Measurements from ENCODE around the gene PSD2. TPM values are rescaled to one million over a fixed set of nuclear protein-coding genes. Genes with fewer than 3 reads are reported as not detected.

PSD2 gene
- total RNA-seq, 1 experiment from 2014 or later: not detected

DNA sequence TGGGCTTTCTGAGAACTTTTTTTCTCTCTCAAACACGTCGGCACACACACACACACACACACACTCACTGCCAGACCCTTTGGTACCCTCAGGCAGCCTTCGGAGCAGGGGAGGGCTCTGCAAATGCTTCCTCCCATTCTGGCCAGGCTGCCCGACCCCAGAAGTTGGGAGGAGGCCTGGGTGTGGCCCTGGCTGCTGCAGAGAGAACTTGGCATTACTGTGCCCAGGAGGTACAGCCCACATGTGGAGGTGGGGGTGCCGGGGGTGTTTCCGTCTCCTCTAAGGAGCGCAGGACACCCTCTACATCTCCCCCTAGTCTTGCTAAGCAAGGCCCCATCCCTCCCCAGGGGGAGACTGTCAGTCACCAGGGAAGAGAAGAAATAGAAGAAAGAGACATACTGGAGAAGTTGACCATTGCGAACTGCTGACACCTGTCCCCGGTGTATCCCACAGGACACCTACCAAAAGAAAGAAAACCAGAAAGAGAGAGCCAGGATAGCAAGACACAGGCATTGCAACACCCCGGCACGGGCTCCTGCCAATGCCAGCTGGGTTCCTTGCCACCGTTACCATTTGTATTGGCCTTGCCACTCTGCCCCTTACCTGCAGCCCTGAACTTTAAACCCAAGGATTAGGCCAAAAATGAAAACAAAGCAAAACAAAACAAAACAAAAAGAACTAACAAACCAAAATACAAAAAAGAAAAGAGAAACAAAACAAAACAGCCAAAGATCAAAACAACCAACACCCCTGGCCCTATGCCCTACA lies 69.3 kb downstream of the PSD2 start:
- no peak overlapping the region for H3K27ac ChIP-seq (ENCODE audit: low read length)
- no peaks in the 10 kb centered on the region for H3F3A ChIP-seq (ENCODE audit: low read length, unreplicated experiment)
- CTCF ChIA-PET: no interaction called here
- no peak for DNase-seq
- no peaks in the 10 kb centered on the region for H3K79me2 ChIP-seq (ENCODE audit: low read length)
- H3K4me1 ChIP-seq (ENCODE audit: insufficient read depth, low read length): peaks cover 5% of the 10 kb centered on the region; the same call in 1 of the 2 replicates
- intact Hi-C loops (cut with micrococcal nuclease): loop anchor here (2.0 kb wide), 1 partner anchor 78 kb away; no protein-coding TSS in a partner anchor
- no peak for TF ChIP-seq EZH2 (IDR thresholded peaks at IDR 0.05; ENCODE audit: low read length, unreplicated experiment)
- TF ChIP-seq, protein P1, sequence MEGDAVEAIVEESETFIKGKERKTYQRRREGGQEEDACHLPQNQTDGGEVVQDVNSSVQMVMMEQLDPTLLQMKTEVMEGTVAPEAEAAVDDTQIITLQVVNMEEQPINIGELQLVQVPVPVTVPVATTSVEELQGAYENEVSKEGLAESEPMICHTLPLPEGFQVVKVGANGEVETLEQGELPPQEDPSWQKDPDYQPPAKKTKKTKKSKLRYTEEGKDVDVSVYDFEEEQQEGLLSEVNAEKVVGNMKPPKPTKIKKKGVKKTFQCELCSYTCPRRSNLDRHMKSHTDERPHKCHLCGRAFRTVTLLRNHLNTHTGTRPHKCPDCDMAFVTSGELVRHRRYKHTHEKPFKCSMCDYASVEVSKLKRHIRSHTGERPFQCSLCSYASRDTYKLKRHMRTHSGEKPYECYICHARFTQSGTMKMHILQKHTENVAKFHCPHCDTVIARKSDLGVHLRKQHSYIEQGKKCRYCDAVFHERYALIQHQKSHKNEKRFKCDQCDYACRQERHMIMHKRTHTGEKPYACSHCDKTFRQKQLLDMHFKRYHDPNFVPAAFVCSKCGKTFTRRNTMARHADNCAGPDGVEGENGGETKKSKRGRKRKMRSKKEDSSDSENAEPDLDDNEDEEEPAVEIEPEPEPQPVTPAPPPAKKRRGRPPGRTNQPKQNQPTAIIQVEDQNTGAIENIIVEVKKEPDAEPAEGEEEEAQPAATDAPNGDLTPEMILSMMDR (conservative IDR thresholded peaks at IDR 0.05; ENCODE audit: low read depth, low read length): no peak
- TF ChIP-seq EZH2phosphoT487 (IDR thresholded peaks at IDR 0.05; ENCODE audit: borderline replicate concordance, low read length): no peak
- H3K4me2 ChIP-seq (ENCODE audit: low read length): no peak overlapping the region
- no peaks in the 10 kb centered on the region for H3K36me3 ChIP-seq (ENCODE audit: low read depth, low read length)
- no peaks in the 10 kb centered on the region for H3K27me3 ChIP-seq (ENCODE audit: low read length)
- H3K4me3 ChIP-seq (ENCODE audit: low read length): no peak overlapping the region
- H3K9ac ChIP-seq (ENCODE audit: low read length): no peak overlapping the region
- no peak for ATAC-seq
- no peaks in the 10 kb centered on the region for H4K20me1 ChIP-seq (ENCODE audit: low read length)
- POLR2A ChIA-PET (ENCODE audit: unreplicated experiment): no interaction called here
- no peaks in the 10 kb centered on the region for H3K9me3 ChIP-seq (ENCODE audit: low read length)
- no TSS peak for BruUV-seq (replicated peaks)
- no peaks in the 10 kb centered on the region for H3K9me2 ChIP-seq (replicated peaks; ENCODE audit: low read length)
- peak overlapping the region; percentile 11; the same call in 1 of the 2 replicates for H2AFZ ChIP-seq (ENCODE audit: low read length)

DNA sequence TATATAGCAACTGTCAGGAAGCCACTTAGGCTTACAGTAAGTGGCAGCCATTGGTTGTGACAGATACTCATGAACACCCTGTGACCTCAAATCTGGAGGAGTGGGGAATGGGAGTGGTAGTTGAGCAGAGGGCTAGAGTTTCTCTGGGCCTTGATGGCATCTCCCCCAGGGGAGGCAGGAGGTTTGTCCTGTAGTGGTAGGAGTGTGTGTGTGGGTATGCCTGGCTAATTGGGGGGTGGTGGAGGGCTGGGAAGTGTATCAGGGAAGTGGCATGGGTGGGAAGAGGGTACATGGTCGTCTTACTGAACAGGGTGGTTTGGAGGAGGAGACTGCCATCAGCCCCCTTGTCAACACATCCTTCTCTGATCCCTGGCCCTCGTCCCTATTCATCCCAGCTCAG lies 71.5 kb downstream of the PSD2 start:
- ChIA-PET POLR2A (ENCODE audit: unreplicated experiment) (interaction anchor here (0.6 kb wide), 1 partner anchor 17 kb away, joined by 6 read pairs; no protein-coding TSS in a partner anchor), CTCF (no interaction called here)
- Histone ChIP-seq H3K79me2 (ENCODE audit: low read length) (no peaks in the 10 kb centered on the region), H3K9me2 (replicated peaks; ENCODE audit: low read length) (no peaks in the 10 kb centered on the region), H3F3A (ENCODE audit: low read length, unreplicated experiment) (no peaks in the 10 kb centered on the region), H3K4me1 (ENCODE audit: insufficient read depth, low read length) (peaks cover 5% of the 10 kb centered on the region; the same call in 1 of the 2 replicates), H3K27me3 (ENCODE audit: low read length) (no peaks in the 10 kb centered on the region), H3K9me3 (ENCODE audit: low read length) (no peaks in the 10 kb centered on the region), H3K4me2 (ENCODE audit: low read length) (no peak overlapping the region), H3K4me3 (ENCODE audit: low read length) (no peak overlapping the region), H3K9ac (ENCODE audit: low read length) (no peak overlapping the region), H3K36me3 (ENCODE audit: low read depth, low read length) (no peaks in the 10 kb centered on the region), H2AFZ (ENCODE audit: low read length) (no peak overlapping the region), H4K20me1 (ENCODE audit: low read length) (no peaks in the 10 kb centered on the region), H3K27ac (ENCODE audit: low read length) (no peak overlapping the region)
- DNase-seq (no peak), ATAC-seq (no peak)
- intact Hi-C loops (cut with micrococcal nuclease): no loop called here
- BruUV-seq (replicated peaks): no TSS peak
- TF ChIP-seq EZH2phosphoT487 (IDR thresholded peaks at IDR 0.05; ENCODE audit: borderline replicate concordance, low read length) (no peak), EZH2 (IDR thresholded peaks at IDR 0.05; ENCODE audit: low read length, unreplicated experiment) (no peak)
- TF ChIP-seq, protein P1 (conservative IDR thresholded peaks at IDR 0.05; ENCODE audit: low read depth, low read length): no peak

DNA sequence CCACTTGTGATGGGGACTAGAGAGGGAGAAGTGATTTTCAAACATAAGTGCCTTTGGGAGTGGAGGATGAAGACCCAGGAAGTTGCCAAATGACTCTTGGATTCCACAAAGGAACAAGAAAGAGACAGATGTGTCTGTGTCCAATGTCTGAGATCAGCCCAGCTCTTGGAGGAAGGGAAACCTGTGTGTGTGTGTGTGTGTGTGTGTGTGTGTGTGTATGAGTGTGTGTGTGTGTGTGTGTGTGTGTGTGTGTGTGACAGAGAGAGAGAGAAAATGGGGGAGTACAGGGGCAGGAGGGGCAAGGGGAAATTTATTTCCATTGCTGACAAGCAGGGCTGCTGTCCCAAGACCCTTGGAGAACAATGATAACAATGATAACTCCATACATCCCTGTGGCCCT lies 72.0 kb downstream of the PSD2 start:
- H3K36me3 ChIP-seq (ENCODE audit: low read depth, low read length): no peaks in the 10 kb centered on the region
- H3F3A ChIP-seq (ENCODE audit: low read length, unreplicated experiment): no peaks in the 10 kb centered on the region
- no TSS peak for BruUV-seq (replicated peaks)
- peaks cover 5% of the 10 kb centered on the region; the same call in 1 of the 2 replicates for H3K4me1 ChIP-seq (ENCODE audit: insufficient read depth, low read length)
- H3K9me2 ChIP-seq (replicated peaks; ENCODE audit: low read length): no peaks in the 10 kb centered on the region
- H3K79me2 ChIP-seq (ENCODE audit: low read length): no peaks in the 10 kb centered on the region
- no peaks in the 10 kb centered on the region for H3K9me3 ChIP-seq (ENCODE audit: low read length)
- POLR2A ChIA-PET (ENCODE audit: unreplicated experiment): interaction anchor here (0.6 kb wide), 1 partner anchor 17 kb away, joined by 6 read pairs; no protein-coding TSS in a partner anchor
- intact Hi-C loops (cut with micrococcal nuclease): no loop called here
- no peak overlapping the region for H3K4me2 ChIP-seq (ENCODE audit: low read length)
- no peak overlapping the region for H3K4me3 ChIP-seq (ENCODE audit: low read length)
- DNase-seq (no peak), ATAC-seq (no peak)
- no peak overlapping the region for H3K27ac ChIP-seq (ENCODE audit: low read length)
- H2AFZ ChIP-seq (ENCODE audit: low read length): no peak overlapping the region
- H4K20me1 ChIP-seq (ENCODE audit: low read length): no peaks in the 10 kb centered on the region
- TF ChIP-seq EZH2 (IDR thresholded peaks at IDR 0.05; ENCODE audit: low read length, unreplicated experiment): no peak
- TF ChIP-seq, protein P1 (conservative IDR thresholded peaks at IDR 0.05; ENCODE audit: low read depth, low read length): no peak
- TF ChIP-seq EZH2phosphoT487 (IDR thresholded peaks at IDR 0.05; ENCODE audit: borderline replicate concordance, low read length): no peak
- H3K9ac ChIP-seq (ENCODE audit: low read length): no peak overlapping the region
- H3K27me3 ChIP-seq (ENCODE audit: low read length): no peaks in the 10 kb centered on the region
- CTCF ChIA-PET: no interaction called here
